NK-92 treated with Interleukin-12 subunit alpha and Interleukin-12 subunit beta, amount 100 ng/mL, for 24 hours (cell line): Measurements from ENCODE around the gene DBN1.
"Not testable (repeated sequence)": the region's sequence is repeated elsewhere in the genome, so short reads cannot be mapped to it uniquely, and the experiment has no call there.

ENCODE experiments used
- DNase-seq: peaks from one replicate; lab custom pipeline; 2025; lab: John Stamatoyannopoulos, UW

Gene DBN1

DNA sequence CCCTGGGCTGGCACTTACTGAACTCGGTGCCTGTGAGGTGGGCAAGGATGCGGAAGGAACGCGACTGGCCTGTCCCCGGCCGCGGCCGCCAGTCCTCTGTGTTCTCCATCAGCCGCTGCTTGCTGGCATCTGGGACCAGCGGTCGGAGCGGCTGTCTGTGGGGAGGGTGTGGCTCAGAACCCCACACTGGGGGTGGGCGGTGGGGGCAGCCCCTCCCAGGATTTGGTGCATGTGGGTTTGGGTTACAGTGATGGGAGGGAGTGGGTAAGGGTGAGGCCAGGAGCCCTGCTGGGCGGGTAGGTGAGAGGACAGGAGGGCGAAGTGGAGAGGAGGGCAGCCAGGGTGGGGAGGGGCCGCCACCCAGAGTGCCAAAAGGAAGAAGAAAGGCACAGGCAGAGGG lies 17.6 kb upstream of the DBN1 start:
- no peak for DNase-seq

DNA sequence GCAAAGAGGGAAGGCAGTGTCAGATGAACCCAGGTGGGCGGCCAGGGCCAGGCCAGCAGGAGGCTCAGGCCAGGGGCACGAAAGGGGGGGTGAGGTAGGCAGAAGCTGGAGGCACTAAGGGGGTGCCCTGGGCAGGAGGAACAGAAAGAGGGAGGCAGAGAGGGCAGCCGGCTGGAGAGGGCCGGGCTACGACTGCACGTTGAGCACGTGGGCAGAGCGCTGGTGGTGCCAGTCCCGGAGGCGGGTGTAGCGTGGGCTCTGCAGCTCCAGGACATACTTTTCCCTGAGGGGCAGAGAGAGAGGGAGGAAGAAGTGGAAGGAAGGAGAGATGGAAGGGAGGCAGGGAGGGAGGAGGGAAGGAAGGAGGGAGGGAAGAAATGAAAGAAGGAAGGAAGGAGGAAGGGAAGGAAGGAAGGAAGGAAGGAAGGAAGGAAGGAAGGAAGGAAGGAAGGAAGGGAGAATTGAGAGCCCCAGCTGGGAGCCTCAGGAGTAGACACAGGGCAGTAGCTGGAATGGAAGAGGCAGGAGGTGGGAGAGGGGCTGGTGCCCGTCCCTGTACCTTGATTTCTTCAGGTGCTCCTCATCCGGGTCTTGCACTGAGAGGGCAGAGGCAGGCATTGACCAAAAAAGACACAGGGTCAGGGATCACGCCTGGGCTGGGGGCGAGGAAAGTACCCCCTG lies 17.0 kb upstream of the DBN1 start:
- no peak for DNase-seq

DNA sequence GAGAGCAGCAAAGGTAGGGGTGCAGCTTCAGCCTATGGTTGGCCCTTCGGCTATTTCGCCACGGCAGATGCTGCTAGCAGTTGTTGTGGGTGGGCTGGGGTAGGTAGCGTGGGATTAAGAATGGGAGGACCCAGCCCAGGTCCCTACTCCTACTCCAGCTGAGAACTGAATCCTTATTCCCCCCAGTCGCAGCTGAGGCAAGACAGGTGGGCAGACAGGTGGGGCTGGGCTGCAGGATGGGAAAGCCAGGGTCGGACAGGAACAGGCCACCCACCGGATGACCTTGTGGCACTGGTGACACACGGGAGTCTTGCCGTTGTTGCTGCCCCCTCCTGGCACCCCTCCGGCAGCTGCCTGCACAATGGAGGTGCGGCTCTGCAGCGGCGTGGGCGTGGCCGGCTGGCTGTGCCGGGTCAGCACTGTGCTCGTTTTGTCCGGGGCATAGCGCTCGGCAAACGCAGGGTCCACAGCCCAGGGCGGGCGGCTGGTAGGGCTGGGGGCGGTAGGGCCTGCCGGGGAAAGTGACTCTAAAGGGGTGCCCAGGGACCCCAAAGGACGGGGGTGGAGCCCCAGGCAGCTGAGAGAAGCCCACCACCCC lies 15.8 kb upstream of the DBN1 start:
- DNase-seq = no peak

DNA sequence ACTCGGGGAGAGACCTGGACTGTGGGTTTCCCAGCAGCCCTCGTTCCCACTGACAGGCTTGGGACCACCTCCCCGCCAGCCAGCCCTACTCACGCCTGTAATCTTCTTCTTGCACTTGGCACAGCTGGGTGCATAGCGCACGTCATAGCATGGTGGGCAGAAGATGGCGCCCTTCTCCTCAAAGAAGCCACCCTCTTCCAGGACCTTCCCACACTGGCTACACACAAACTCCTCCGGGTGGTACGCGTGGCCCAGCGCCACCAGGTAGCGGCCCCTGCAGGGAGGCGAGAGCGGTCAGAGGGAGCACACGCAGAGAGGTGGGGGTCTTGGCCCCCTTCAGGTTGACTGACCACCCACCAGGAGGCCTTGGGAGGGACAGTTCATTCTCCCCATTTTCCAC lies 14.5 kb upstream of the DBN1 start:
- no peak for DNase-seq

DNA sequence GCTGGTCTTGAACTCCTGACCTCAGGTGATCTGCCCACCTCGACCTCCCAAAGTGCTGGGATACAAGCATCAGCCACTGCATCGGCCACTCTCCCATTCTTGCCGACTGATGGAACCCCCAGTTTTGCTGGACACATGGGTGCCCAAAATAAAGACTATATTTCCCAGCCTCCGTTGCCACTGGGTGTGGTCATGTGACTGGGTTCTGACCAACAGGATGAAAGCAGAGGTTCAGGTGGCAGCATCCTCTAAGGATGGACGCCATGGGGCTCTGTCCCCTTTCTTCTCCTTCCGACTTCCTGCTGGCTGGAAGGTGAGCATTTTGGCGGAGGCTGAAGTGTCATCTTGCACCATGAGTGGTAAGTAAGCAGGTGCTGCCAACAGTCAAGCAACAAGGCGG lies 13.7 kb upstream of the DBN1 start:
- no peak for DNase-seq

DNA sequence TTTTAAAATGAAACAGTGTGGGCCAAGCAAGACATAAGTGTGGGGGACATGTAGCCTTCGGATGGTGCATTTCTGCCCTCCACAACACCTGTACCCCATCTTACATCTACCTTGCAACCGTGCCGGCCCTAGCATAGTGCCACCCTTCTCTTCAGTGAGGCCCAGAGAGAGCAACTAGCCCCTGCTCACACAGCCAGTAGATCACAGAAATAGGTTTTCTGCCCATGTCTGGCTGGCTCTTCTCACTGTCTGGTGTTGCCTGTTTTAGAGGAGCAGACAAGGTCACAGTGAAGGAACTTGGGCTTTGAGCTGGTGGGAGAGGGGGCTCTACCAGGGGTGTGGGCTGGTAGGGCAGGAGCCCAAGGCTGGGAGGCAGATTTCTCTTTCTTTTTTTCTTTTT lies 12.8 kb upstream of the DBN1 start:
- DNase-seq = no peak

DNA sequence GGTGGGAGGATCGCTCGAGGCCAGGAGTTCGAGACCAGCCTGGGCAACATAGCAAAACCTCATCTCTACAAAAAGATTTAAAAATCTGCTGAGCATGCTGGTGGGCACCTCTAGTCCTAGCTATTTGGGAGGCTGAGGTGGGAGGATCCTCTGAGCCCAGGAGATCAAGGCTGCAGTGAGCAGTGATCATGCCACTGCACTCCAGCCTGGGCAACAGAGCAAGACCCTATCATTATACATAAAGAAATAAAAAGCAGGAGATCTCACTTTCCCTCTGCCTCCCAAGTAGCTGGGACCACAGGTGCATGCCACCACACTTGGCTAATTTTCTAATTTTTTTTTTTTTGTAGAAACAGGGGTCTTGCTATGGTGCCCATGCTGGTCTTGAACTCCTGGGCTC lies 12.3 kb upstream of the DBN1 start:
- DNase-seq = not testable (repeated sequence)

DNA sequence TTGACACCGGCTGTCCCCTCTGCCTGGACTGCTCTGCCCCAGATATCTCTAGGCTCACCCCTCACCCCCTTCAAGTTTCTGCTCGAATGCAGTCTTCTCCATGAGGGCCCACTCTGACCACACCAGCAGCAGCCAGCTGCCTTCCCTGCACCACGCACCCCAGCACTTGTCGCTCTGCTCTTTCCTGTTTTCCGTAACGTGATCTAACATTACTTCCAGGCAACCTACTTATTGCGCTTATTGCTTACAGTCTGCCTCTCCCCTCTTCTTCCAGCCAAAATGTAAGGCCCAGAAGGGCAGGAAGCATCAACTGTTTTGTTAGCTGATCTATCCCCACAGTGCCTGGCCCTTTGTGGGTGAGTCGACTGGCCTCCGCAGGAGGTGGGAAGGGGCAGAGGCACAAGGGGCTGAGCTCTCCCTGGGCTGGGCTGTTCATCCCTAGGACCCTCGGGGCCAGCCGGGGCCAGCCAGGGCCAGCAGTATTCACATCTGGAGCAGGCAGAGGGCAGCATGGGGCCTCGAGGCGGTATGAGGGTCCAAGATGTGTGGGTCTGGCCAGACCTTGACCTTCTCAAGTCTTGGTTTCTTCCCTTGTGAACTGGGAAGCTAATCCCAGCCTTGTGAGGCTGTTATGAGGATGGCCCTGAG lies 11.6 kb upstream of the DBN1 start:
- no peak for DNase-seq

DNA sequence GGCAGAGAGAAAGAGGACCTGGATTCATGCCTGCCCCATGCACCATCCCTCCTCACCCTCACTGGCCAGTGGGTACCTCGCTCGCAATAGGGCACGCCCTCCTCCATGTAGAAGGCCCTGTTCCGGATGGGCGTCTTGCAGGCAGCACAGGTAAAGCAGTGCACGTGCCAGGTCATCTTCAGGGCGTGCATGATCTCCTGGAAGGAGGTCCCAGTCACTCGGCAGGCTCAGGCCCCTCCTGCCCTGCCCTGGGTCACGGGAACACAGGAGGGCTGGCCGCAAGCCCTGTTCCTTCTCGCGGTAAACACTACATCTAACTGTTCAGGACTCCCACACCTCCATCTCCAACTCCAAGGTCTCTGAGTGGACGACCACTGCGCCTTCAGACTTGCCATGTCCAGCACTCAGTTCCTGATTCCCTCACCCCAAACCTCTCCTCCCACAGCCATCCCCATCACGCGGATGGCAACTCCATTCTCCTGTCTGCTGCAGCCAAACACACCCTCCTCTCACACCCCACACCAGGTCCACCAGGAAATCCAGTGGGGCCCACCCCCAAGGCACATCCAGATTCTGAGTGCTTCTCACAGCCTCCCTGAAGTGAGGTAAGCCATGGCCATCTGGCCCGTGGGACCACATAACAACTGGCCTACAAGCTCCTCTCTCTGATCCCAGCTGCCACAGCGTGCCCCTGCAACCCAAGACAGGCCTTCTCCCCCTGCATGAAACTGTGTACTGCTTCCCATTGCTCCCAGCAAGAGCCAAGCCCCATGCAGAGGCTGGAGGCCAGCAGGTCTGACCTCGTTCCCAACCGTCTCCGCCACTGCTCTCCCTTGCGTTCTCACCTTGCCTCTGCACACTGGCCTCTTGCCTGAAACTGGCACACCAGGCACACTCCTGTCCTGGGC lies 10.8 kb upstream of the DBN1 start:
- DNase-seq = no peak

DNA sequence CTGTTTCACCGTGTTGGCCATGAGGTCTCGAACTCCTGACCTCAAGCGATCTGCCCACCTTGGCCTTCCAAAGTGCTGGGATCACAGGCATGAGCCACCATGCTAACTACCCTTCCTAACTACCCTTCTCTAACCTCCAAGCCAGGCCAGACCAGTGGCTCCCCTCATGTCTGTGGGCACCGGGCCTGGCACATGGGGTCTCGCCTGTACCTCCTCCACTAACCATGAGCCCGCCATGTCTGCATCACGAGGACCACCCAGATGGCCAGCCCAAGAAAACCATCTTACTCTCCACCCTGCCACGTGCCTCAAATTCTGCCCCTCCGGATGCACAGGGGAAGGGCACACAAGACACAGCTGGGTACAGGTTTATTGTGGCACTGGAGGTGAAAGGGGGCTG lies 9.6 kb upstream of the DBN1 start:
- DNase-seq = no peak

DNA sequence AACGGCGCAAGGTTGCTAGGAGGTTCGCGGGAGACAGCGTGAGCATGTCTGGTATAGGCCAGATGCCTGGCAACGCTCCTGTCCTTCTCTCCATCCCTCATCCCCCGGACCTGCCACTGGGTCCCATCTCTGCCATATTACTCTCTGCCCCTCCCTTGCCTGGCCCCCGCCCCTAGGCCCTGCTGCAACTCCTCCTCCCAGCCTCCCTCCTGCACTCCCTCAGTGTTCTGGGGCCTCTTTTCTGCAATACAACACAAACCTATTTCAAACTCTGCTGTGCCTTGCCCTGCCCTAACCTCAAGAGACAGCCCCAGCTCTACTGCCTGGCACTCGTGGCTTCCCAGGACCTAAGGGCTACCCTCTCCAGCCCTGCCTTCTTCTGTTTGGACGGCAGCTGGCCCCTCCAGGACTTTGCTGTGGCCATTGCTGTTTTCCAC lies 8.9 kb upstream of the DBN1 start:
- no peak for DNase-seq

DNA sequence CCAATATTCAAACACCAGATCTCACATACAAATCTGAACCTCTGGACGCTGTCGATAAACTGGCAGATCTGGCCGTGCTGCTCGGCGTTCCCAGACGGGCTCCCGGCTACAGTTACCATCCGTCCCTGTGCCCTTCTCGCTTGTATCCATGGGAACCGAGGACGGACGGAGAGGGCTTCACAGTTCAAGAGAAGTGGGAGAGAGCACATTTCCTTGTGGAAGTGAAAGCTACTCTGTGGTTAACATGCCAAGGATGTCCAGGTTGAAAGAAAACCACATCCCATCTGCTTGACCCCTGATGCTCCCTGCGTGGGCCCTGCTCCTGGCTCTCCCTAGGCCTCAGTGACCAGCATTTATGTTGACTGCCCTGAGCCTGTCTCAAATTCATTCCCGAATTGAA lies 6.3 kb upstream of the DBN1 start:
- DNase-seq = no peak

DNA sequence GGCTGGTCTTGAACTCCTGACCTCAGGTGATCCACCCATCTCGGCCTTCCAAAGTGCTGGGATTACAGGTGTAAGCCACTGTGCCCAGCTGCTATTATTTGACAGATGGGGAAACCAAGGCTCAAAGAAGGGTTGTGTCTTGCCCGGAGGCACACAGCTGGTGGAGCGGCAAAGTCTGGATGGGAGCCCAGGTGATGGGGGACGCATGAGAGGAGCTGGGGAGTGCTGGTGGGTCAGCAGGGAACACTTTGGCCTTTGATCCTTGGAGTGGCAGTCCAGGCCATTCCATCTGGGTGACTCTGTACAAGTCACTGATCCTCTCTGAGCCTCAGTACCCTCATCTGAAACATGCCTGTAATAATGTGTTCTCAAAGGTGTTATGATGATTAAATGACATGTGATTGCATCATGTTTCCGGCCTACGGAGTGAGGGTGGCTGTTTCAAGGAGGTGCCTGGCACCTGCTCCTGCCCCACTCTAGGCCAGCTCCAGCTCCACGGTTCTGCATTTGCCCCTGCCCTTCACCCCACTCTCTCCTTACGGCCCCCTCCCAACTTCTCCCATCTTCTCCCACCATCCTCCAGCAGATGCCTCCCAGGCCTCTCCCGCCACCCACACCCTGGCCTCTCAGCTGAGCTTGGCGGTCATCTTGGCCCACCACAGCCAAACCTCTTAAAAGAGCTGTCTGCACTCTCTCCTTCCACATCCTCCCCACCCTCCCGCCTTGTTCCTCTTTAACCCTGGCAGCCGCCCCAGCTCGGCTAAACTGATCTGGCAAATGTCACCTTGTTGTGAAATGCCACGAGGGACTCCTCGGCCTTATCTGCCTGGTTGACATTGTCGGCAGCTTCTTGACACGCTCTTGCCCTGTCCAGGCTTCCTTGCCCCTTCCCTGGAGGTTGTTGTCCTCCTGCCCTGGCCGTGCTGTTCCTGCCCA lies 5.5 kb upstream of the DBN1 start:
- DNase-seq = peak; percentile 48

DNA sequence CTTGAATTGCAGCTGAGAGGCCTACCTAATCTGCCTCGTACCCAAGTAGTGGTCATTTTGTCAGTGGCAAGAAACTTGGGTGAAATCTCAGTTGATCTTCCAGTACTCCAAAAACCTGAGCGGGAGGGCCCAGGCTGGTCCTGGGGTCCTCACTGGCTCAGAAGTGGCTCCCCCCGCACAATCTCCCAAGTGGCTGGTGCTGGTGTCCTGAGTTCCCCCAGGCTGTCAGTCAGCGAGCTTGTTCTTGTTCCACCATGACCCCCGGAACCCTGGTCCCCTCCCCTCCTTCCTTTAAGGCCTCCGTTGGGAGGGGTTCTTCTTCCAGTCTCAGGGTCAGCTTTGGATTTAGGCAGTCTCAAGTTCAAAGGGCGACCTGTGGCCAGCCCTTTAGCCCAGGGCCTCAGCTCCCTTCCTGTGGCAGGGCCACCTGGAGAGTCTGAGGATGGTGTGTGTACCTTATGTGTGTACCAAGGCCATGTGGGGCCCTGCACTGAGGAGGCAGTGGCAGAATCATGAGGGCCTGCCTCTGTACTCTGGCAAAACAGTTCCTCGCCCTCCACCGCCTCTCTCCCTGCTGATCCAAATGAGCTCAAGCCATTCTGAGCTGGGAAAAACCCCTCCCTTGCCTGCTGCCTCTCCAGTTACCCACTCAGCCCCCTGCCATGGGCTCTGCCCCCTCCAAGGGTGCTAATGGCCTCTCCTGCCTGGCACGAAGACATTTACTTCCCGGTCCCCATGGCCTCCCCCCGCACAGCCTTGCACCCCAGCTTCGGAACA lies 4.5 kb upstream of the DBN1 start:
- no peak for DNase-seq

DNA sequence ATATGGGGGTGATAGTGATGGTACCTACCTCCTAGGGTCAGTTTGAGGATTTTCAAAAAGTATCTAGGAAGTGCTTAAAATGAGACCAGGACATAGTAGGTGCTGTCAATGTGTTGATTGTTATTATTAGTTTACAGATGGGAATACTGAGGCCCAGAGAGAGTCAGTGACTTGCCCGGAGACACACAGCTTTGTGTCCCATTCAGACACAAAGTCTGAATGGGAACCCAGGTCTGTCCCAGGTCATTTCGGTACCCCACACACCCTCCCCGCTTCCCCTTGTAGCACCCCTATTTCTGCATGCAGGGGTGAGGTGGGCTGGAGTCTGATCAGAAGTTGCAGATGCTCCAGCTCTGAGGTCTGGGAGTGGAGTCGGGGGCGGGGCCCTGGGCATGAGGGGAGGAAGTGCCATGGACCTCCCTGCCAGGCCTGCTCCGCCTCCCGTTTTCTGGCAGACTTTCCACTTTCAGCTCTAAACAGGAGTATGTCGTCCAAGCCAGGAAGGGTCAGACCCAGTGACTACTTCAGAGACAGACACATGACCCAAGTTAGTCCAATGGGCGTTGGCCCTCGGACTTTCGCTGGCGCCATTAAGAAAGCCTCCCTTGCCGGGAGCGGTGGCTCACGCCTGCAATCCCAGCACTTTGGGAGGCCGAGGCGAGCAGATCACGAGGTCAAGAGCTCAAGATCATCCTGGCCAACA lies 3.2 kb upstream of the DBN1 start:
- DNase-seq = no peak

DNA sequence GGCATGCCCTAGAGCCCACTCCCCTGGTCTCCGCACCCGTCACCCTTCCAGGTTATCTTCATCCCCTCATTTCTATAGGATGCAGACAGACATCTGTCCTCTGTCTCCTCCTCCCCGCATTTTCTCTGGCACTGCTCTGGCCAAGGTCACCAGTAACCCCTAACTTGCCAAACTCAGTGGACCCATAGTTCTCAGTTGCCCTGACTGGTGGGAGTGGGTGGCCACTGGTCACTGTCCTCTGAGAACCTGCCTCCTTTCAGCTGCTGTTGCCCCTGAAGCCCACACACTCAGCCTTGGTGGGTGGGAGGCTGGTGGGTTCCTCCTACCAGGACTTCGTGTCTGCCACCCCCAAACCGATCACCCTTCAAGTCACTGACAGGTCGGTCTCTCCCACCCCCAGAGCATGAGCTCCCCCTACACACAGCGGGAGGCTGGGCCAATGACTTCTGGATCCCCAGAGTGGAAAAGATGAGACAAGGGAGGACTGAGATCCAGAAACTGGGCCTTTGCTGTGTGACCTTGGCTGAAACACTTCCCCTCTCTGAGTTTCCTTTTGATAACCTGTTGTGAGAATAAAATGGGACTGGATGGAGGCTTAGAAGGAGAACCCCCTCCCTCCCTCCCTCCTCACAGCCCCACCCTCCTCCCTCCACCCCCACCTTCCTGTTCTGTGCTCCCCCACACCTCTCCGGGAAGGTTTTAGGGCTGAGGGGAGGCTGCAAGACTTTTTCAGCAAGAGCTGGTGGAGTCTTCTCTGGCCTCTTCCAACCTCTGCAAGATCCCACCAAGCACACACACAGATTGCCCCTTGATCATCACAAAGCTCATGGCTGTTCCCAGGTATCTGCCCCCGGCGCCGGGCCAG lies 2.4 kb upstream of the DBN1 start:
- no peak for DNase-seq

DNA sequence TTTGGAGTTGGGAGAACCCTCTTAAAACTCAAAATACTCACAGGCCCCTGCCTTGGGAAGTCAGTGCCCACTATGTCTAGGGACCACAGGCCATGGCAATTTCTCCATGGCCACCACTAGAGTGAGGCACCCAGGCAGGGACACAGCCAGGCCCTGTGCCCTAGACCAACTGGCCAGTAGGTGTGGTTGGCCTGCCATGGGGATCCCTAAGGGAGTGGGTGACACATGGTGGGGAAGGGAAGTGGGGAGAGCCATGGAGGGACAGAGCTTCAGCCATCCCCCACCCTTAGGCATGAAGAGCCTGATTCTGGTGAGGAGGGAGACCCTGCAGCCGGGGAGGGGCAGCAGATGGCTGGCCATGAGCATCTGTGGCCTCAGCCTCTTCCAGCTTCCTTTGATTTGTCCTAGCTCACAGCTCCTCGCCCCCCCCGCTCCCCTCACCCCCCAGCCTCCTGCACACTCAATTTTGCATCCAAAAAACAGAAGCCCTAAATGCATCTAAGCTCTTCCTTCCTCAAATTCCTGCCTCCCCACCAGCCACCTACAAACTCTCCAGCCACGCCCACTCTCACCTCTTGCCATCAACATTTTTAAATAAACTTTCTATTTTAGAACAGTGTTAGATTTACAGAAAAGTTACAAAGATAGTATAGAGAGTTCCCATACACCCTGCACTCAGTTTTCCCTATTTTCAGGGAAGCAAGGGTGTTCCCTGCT lies 1.6 kb upstream of the DBN1 start:
- DNase-seq = no peak

DNA sequence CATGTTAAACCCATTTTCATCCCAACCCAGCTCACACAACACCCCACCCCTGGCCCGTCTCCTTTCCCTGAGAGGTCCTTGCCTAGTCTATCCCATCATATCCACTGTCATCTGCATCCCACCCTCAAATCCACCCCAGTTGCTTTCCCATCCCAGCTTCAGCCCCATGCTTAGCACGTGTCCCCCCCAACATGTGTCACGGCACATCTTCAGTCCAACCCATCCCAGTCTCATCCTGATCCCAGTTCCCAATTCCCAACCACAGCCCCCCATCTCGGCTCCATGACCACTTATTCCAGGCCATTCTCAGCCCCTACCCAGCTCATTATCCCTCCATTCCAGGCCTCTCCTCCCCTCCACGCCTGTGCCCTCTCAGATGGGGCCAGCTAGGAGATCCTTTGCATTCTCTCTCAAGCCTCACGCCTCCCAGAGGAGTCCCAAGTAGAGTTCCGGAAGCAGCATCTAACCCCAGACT lies 605 bp upstream of the DBN1 start:
- no peak for DNase-seq
